Forelimb muscle (tissue), 1 donor: ENCODE measurements around the gene RBM23. TPM values are rescaled to one million over a fixed set of nuclear protein-coding genes. Genes with fewer than 3 reads are reported as not detected.

Experiments
- DNase-seq: peaks from one replicate; pipeline ENCODE4 v3.0.0-alpha.2; 2013; ENCODE audit warnings: low read depth
- polyA plus RNA-seq: library from polyadenylated mRNA; unstranded; fragments of 120-200 nt; gene quantifications from one replicate; pipeline ENCODE4 v1.2.1, GENCODE V29; 2013; ENCODE audit not compliant: insufficient read length

The RBM23 gene
- polyA plus RNA-seq, 1 donor: 57.9 TPM

- DNase-seq: no peak
These were observed 74.5 kb downstream of the RBM23 start for GRCh38 chr14:22844221-22845102.

Other genes starting within 250 kb of the RBM23 start
- gene OXA1L, start 152.5 kb downstream of the RBM23 start, polyA plus RNA-seq: 250 TPM
- gene SLC7A7, start 103.7 kb downstream of the RBM23 start, polyA plus RNA-seq: 25.7 TPM
- gene MRPL52, start 89.3 kb downstream of the RBM23 start, polyA plus RNA-seq: 73.7 TPM
- 157 TPM for gene MMP14, start 82.6 kb downstream of the RBM23 start, polyA plus RNA-seq
- 36.5 TPM for gene LRP10, start 47.4 kb downstream of the RBM23 start, polyA plus RNA-seq
- gene REM2, start 35.9 kb downstream of the RBM23 start, polyA plus RNA-seq: 0.24 TPM
- 61.0 TPM for gene PRMT5, start 10.2 kb upstream of the RBM23 start, polyA plus RNA-seq
- 30.2 TPM for gene HAUS4, start 37.9 kb upstream of the RBM23 start, polyA plus RNA-seq
- gene AJUBA, start 63.4 kb upstream of the RBM23 start, polyA plus RNA-seq: 44.8 TPM
- 11.2 TPM for gene C14orf93, start 91.0 kb upstream of the RBM23 start, polyA plus RNA-seq
- gene PSMB5, start 115.8 kb upstream of the RBM23 start, polyA plus RNA-seq: 226 TPM
- gene PSMB11, start 123.1 kb upstream of the RBM23 start, polyA plus RNA-seq: not detected
- gene CDH24, start 138.4 kb upstream of the RBM23 start, polyA plus RNA-seq: 3.8 TPM
- 144 TPM for gene ACIN1, start 176.0 kb upstream of the RBM23 start, polyA plus RNA-seq
- gene C14orf119, start 176.4 kb upstream of the RBM23 start, polyA plus RNA-seq: 47.4 TPM
- gene CIROP, start 185.8 kb upstream of the RBM23 start, polyA plus RNA-seq: not detected
- gene CEBPE, start 200.1 kb upstream of the RBM23 start, polyA plus RNA-seq: 0.11 TPM